ENCODE data around the gene MAP3K10.

Gene MAP3K10

DNA sequence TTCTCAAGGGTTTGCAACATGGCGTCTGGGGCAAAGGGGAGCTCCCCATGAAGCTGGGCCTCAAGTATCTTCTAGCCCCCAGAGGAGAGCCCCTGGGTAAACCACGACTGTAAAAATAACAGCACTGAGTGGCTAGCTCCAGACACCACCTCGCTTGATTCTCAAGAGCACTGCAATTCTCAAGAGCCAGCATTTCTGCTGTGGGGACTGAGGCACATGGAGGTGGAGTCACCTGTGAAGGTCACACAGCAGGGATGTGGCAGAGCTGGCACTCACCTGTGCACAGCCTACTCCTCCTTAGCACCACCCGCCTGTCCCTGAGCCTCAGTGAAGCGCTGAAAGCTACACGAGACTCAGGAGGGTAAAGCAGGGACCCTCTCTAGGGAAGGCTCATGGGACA lies 56.0 kb downstream of the MAP3K10 start:
- peak overlapping the region; percentile 32; the same call in 1 of the 2 replicates for H3K9ac ChIP-seq (ENCODE audit: low read depth, low read length)

DNA sequence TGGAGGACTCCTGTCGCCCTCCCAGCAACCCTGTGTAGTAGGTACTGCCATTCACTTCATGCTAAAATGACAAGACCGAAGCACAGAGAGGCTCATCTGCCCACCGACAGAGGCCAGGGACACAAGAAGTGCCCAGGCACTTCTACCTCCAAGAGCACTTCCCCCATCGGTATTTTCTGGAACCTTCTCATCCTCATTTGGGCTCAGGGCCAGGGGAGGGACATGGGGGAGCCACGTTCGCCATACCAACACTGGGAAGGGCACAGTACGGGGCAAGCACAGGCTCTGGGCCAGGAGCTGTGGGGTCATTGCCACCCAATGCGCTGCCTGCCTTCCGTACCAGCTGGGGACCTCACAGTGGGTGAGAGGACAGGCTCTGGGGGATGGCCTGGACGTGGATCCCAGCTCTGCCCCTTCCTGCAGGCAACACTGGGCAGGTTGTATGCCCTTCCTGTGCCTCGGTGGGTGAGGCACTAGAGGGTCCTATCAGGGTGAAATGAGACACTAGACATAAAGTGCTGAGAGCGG lies 56.6 kb downstream of the MAP3K10 start:
- Histone ChIP-seq H3K9me3 (ENCODE audit: insufficient read depth, low read depth, low read length) (no peaks in the 10 kb centered on the region), H3K9ac (ENCODE audit: low read depth, low read length) (no peak overlapping the region), H3K36me3 (ENCODE audit: insufficient read depth, low read depth, low read length) (peaks cover 20% of the 10 kb centered on the region), H3K4me3 (ENCODE audit: low read length) (no peak overlapping the region), H3K27ac (ENCODE audit: low read length) (no peak overlapping the region), H3K4me1 (ENCODE audit: insufficient read depth, low read length) (peaks cover 6% of the 10 kb centered on the region), H3K27me3 (ENCODE audit: insufficient read depth, low read length) (no peaks in the 10 kb centered on the region)

More for the DNA sequence above, 56.0 kb downstream of the MAP3K10 start:
- H3K27me3 ChIP-seq (ENCODE audit: insufficient read depth, low read length), result no peaks in the 10 kb centered on the region
- H3K4me3 ChIP-seq (ENCODE audit: low read length), result no peak overlapping the region
- no peak overlapping the region for H3K27ac ChIP-seq (ENCODE audit: low read length)
- H3K9me3 ChIP-seq (ENCODE audit: insufficient read depth, low read depth, low read length), result no peaks in the 10 kb centered on the region
- H3K36me3 ChIP-seq (ENCODE audit: insufficient read depth, low read depth, low read length), result peaks cover 20% of the 10 kb centered on the region
- H3K4me1 ChIP-seq (ENCODE audit: insufficient read depth, low read length), result 0 out of 2 replicates have a peak, but pooled peaks cover under 1% of the 10 kb centered on the region

DNA sequence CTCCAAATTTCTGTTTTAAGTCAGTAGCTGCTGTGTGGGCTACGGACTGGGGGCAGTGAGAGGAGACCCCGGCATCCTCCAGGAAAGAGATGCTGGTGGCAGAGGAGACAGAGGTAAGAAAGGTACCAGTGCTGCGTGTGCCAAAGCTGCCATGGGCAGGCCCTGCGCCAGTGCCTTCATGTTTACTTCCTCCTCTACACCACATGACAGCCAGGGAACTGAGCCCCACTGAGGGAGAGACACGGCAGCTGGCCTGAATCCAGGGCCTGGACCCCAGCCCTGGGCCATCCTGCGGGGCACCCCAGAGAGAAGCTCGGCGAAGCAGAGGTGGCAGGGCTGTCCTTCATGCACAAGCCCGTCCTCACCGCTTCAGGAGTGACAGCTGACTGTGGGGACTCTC lies 58.0 kb downstream of the MAP3K10 start:
- Histone ChIP-seq H3K4me1 (ENCODE audit: insufficient read depth, low read length) (peaks cover 12% of the 10 kb centered on the region), H3K36me3 (ENCODE audit: insufficient read depth, low read depth, low read length) (peaks cover 27% of the 10 kb centered on the region), H3K4me3 (ENCODE audit: low read length) (no peak overlapping the region), H3K27me3 (ENCODE audit: insufficient read depth, low read length) (no peaks in the 10 kb centered on the region), H3K27ac (ENCODE audit: low read length) (no peak overlapping the region), H3K9me3 (ENCODE audit: insufficient read depth, low read depth, low read length) (no peaks in the 10 kb centered on the region), H3K9ac (ENCODE audit: low read depth, low read length) (no peak overlapping the region)

DNA sequence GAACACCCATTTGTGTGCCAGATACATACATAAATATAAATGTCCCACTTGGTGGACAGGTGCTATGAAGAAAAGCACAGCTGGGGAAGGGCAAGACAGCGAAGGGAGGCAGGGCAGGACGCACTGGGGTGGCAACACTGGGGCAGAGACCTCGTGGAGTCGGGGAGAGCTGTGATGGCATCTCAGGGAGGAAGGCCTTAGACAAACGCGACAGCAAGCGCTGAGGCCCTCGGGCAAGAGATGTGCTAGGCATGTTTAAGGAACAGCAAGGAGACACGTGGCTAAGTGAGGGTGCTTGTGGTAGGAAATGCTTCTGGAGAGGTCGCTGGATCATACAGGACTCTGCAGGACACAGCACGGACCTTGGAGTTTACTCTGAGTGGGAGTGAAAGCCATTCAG lies 58.6 kb downstream of the MAP3K10 start:
- Histone ChIP-seq H3K27me3 (ENCODE audit: insufficient read depth, low read length) (no peaks in the 10 kb centered on the region), H3K9me3 (ENCODE audit: insufficient read depth, low read depth, low read length) (no peaks in the 10 kb centered on the region), H3K36me3 (ENCODE audit: insufficient read depth, low read depth, low read length) (peaks cover 30% of the 10 kb centered on the region), H3K4me3 (ENCODE audit: low read length) (no peak overlapping the region), H3K9ac (ENCODE audit: low read depth, low read length) (no peak overlapping the region), H3K4me1 (ENCODE audit: insufficient read depth, low read length) (peaks cover 12% of the 10 kb centered on the region), H3K27ac (ENCODE audit: low read length) (no peak overlapping the region)

DNA sequence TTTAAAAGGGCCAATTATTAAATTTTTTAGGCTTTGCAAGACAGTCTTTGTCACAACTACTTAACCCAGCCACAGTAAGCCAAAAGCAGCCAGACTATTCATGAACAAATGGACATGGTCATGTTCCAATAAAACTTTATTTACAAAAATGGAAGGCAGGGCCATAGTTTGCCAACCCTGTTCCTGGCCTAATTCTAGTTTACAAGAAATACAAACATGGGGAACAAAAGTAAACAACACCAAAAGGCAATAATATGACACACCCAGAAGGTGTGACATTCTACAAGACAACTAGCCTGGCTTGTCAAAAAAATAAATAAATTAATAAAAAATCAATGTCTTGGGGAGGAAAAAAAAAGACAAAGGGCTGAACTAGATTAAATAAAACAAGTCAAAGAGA lies 60.0 kb downstream of the MAP3K10 start:
- H3K36me3 ChIP-seq (ENCODE audit: insufficient read depth, low read depth, low read length), result peaks cover 45% of the 10 kb centered on the region

DNA sequence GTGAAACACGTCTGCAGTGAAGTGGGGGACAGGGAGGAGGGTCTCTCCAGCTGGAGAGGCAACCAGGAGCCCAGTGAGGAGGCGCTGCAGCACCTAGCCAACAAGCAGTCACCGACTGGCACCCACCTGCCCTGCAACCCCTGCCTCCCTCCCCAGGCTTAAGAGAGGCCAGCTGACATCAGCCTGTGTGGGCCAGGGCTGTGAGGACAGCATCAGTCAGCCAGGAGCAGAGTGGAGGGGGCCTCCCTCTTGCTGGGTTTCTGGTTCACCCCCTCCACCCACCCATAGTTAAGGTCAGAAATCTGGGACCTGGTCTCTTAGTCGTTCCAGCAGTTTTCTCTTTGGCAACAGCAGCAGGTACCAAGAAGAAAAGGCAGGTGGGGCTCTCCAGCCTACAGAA lies 60.8 kb downstream of the MAP3K10 start:
- H3K27ac ChIP-seq (ENCODE audit: low read length), result no peak overlapping the region
- H3K4me1 ChIP-seq (ENCODE audit: insufficient read depth, low read length), result peaks cover 12% of the 10 kb centered on the region
- no peak overlapping the region for H3K4me3 ChIP-seq (ENCODE audit: low read length)

More for the DNA sequence above, 60.0 kb downstream of the MAP3K10 start:
- no peaks in the 10 kb centered on the region for H3K27me3 ChIP-seq (ENCODE audit: insufficient read depth, low read length)
- no peak overlapping the region for H3K4me3 ChIP-seq (ENCODE audit: low read length)
- no peak overlapping the region for H3K9ac ChIP-seq (ENCODE audit: low read depth, low read length)
- H3K4me1 ChIP-seq (ENCODE audit: insufficient read depth, low read length), result peaks cover 12% of the 10 kb centered on the region
- no peak overlapping the region for H3K27ac ChIP-seq (ENCODE audit: low read length)
- no peaks in the 10 kb centered on the region for H3K9me3 ChIP-seq (ENCODE audit: insufficient read depth, low read depth, low read length)

DNA sequence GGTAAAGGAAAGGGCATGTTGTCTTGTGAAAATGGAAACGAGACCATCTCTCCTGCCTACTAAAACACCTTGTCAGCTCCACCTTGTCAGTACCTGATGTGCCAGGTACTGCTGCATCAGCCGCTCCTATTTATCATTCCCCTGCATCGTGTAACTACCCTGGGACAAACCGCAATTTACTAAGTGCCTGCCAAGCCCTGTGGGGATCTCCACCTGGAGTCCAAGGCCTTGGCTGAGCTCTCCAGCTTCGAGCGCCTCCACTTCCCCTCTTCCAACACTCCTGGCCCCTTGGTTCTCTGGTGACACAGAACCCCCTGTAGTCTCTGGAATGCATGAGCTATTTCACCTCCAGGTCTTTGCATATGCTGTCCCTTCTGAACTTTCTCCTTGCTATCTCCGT lies 61.2 kb downstream of the MAP3K10 start:
- peaks cover 12% of the 10 kb centered on the region for H3K4me1 ChIP-seq (ENCODE audit: insufficient read depth, low read length)
- H3K27ac ChIP-seq (ENCODE audit: low read length), result no peak overlapping the region
- no peak overlapping the region for H3K9ac ChIP-seq (ENCODE audit: low read depth, low read length)
- H3K36me3 ChIP-seq (ENCODE audit: insufficient read depth, low read depth, low read length), result peaks cover 52% of the 10 kb centered on the region
- H3K4me3 ChIP-seq (ENCODE audit: low read length), result no peak overlapping the region
- no peaks in the 10 kb centered on the region for H3K27me3 ChIP-seq (ENCODE audit: insufficient read depth, low read length)
- H3K9me3 ChIP-seq (ENCODE audit: insufficient read depth, low read depth, low read length), result no peaks in the 10 kb centered on the region

More for the DNA sequence above, 60.8 kb downstream of the MAP3K10 start:
- Histone ChIP-seq H3K9ac (ENCODE audit: low read depth, low read length) (no peak overlapping the region), H3K27me3 (ENCODE audit: insufficient read depth, low read length) (no peaks in the 10 kb centered on the region), H3K36me3 (ENCODE audit: insufficient read depth, low read depth, low read length) (peaks cover 52% of the 10 kb centered on the region), H3K9me3 (ENCODE audit: insufficient read depth, low read depth, low read length) (no peaks in the 10 kb centered on the region)

DNA sequence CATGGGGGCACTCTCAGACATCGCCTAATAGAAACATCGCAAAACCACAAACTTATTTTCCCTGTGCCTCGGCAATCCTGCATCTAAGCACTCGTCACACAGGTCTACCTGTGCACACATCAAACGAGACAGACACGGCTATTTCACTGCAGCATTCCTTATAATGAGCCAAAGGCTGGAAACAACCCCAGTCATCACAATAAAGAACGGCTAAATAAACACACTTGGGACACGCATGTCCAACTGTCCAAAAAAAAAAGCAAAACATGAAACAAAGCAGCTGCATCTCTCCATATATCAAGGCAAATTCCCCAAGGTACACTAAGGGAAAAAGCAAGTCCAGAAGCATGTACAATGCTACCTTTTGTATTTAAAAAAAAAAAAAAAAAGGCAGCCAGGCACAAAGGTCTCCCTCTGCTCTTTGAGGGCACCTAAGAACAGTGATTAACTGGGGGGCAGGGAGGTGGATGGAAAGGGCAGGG lies 62.4 kb downstream of the MAP3K10 start:
- H3K9ac ChIP-seq (ENCODE audit: low read depth, low read length), result no peak overlapping the region
- no peak overlapping the region for H3K4me3 ChIP-seq (ENCODE audit: low read length)
- no peak overlapping the region for H3K27ac ChIP-seq (ENCODE audit: low read length)
- H3K4me1 ChIP-seq (ENCODE audit: insufficient read depth, low read length), result peaks cover 12% of the 10 kb centered on the region
- H3K27me3 ChIP-seq (ENCODE audit: insufficient read depth, low read length), result no peaks in the 10 kb centered on the region
- peaks cover 52% of the 10 kb centered on the region for H3K36me3 ChIP-seq (ENCODE audit: insufficient read depth, low read depth, low read length)
- no peaks in the 10 kb centered on the region for H3K9me3 ChIP-seq (ENCODE audit: insufficient read depth, low read depth, low read length)

DNA sequence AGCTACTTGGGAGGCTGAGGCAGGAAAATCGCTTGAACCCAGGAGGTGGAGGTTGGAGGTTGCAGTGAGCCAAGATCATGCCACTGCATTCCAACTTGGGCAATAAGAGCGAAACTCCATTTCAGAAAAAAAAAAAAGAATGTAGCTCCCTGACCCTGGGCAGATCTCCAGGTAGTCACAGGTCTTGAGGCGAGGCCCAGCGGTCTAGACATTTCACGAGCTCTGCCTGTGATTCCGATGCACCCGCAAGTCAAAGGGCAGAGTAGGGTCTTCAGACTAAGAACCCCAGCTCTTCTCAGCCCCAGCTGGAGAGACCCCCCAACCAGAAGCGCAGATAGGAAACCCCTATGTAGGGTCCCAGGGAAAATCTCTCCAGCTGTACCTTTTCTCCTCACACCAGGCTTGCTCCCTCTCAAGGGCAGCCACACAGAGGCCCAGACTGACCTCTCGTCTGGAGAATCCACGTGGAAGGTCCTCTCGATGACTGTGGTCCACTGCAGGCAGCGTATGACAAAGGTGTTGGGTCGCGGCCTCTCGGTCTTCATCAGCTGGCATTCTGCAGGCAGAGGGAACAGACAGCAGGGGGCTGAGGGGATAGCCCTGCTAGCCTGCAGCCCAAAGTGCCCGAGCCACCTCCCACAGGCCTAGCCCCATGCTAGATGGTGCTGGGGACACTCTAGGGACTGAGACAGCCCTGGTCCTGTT lies 63.6 kb downstream of the MAP3K10 start:
- Histone ChIP-seq H3K36me3 (ENCODE audit: insufficient read depth, low read depth, low read length) (peaks cover 50% of the 10 kb centered on the region), H3K4me1 (ENCODE audit: insufficient read depth, low read length) (peaks cover 12% of the 10 kb centered on the region), H3K27ac (ENCODE audit: low read length) (no peak overlapping the region), H3K9me3 (ENCODE audit: insufficient read depth, low read depth, low read length) (no peaks in the 10 kb centered on the region), H3K4me3 (ENCODE audit: low read length) (no peak overlapping the region), H3K27me3 (ENCODE audit: insufficient read depth, low read length) (no peaks in the 10 kb centered on the region), H3K9ac (ENCODE audit: low read depth, low read length) (no peak overlapping the region)

DNA sequence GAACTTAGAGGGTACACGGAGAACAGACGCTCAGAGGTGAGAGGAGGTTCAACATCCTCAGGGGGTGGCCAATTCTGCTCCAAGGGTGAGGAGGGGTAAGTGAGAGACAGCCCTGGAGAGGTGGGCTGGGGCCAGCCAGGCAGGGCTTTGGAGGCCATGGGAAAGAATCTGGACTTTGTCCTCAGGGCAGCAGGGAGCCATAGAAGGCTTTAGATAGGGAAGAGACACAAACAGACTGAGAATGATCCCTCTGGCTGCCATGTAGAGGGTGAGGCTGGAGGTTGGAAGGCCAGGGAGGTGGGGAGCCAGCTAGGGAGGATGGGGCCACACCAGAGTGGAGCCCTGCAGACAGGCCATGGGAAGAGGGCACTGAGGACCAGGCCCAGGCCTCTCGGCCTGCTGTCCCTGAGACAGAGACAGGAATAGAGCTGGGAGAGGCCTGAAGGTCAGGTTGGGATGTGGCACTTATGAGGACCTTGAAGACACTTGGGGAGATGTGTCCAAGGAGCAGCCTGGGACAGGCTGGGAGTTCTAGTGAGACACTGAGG lies 64.5 kb downstream of the MAP3K10 start:
- Histone ChIP-seq H3K9ac (ENCODE audit: low read depth, low read length) (no peak overlapping the region), H3K27me3 (ENCODE audit: insufficient read depth, low read length) (no peaks in the 10 kb centered on the region), H3K36me3 (ENCODE audit: insufficient read depth, low read depth, low read length) (peaks cover 44% of the 10 kb centered on the region), H3K4me1 (ENCODE audit: insufficient read depth, low read length) (peaks cover 12% of the 10 kb centered on the region), H3K27ac (ENCODE audit: low read length) (no peak overlapping the region), H3K4me3 (ENCODE audit: low read length) (no peak overlapping the region), H3K9me3 (ENCODE audit: insufficient read depth, low read depth, low read length) (no peaks in the 10 kb centered on the region)

DNA sequence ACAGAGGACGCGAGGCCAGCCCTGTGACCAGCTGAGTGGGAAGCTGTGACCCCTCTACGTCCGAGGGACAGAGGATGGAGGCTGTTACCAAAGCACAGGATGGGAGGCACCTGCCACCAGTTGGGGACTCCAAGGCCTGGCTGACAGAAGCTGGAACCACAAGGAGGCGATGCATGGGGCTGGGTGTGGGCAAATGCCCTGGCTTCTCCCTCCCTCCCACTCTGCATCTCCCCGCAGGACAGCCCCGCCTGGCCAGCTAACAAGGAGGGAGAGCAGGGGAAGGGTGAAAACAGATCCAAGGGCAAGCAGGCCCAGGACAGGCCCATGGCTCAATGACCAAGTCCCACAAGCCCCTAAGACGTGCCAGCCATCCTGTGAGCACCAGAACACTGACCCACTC lies 65.3 kb downstream of the MAP3K10 start:
- Histone ChIP-seq H3K9ac (ENCODE audit: low read depth, low read length) (no peak overlapping the region), H3K4me1 (ENCODE audit: insufficient read depth, low read length) (peaks cover 12% of the 10 kb centered on the region), H3K27me3 (ENCODE audit: insufficient read depth, low read length) (no peaks in the 10 kb centered on the region), H3K27ac (ENCODE audit: low read length) (no peak overlapping the region), H3K36me3 (ENCODE audit: insufficient read depth, low read depth, low read length) (peaks cover 40% of the 10 kb centered on the region), H3K9me3 (ENCODE audit: insufficient read depth, low read depth, low read length) (no peaks in the 10 kb centered on the region), H3K4me3 (ENCODE audit: low read length) (no peak overlapping the region)

DNA sequence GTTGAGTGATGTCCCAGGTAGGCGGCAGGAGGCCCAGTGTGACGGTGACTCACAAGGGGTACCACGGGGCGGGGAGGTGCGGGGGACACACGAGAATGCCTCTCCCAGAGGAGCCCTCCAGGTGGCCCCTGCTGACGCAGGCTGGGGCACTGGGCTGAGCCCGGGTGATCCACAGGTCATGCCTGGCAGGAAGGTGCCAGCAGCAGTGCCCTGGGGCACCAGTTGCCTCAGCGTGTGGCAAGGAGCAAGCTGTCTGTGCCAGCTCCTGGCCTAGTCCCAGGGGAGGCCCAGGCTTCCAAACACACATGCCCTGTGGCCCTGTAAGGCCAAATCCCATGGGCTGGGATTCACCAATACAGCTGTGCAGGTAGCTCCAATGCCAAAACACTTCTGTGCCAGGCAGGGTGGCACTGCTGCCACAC lies 65.9 kb downstream of the MAP3K10 start:
- Histone ChIP-seq H3K27ac (ENCODE audit: low read length) (no peak overlapping the region), H3K9me3 (ENCODE audit: insufficient read depth, low read depth, low read length) (no peaks in the 10 kb centered on the region), H3K4me3 (ENCODE audit: low read length) (no peak overlapping the region), H3K4me1 (ENCODE audit: insufficient read depth, low read length) (peaks cover 12% of the 10 kb centered on the region), H3K36me3 (ENCODE audit: insufficient read depth, low read depth, low read length) (peaks cover 40% of the 10 kb centered on the region), H3K9ac (ENCODE audit: low read depth, low read length) (no peak overlapping the region), H3K27me3 (ENCODE audit: insufficient read depth, low read length) (no peaks in the 10 kb centered on the region)
